ENCODE measurements around the gene CERS6. TPM values are rescaled to one million over a fixed set of nuclear protein-coding genes. Genes with fewer than 3 reads are reported as not detected.

Gene CERS6
- total RNA-seq, 1 experiment from 2014 or later, result 30.3 TPM

- Histone ChIP-seq H3K4me1 (ENCODE audit: control insufficient read depth, insufficient read depth, low read length) (peaks cover 17% of the 10 kb centered on the region), H3K27me3 (ENCODE audit: control insufficient read depth, insufficient read depth, low read length) (no peaks in the 10 kb centered on the region), H3K9me3 (ENCODE audit: control insufficient read depth, insufficient read depth, low read depth, low read length) (no peaks in the 10 kb centered on the region), H3K36me3 (ENCODE audit: control insufficient read depth, insufficient read depth, low read length) (no peaks in the 10 kb centered on the region; the same call in 1 of the 2 replicates), H3K4me3 (ENCODE audit: low read depth in 2 of 2, low read length in 2 of 2) (peak overlapping the region; percentile 75 to 85), H3K27ac (ENCODE audit: low read length) (peak overlapping the region; percentile 67)
- in situ Hi-C loops (cut with HindIII; ENCODE audit: low pct_unique_long_range_greater_than_20kb, low sequenced_read_pairs) (no loop called here), intact Hi-C loops (cut with micrococcal nuclease; ENCODE audit: unreplicated experiment) (loop anchor here (10.0 kb wide), 1 partner anchor 298 kb away; no protein-coding TSS in a partner anchor)
- ChIA-PET POLR2A (no interaction called here), CTCF (no interaction called here)
- ATAC-seq (peak; percentile 72), DNase-seq (ENCODE audit: low read depth, low spot score) (no peak)
- TF ChIP-seq, protein P1, sequence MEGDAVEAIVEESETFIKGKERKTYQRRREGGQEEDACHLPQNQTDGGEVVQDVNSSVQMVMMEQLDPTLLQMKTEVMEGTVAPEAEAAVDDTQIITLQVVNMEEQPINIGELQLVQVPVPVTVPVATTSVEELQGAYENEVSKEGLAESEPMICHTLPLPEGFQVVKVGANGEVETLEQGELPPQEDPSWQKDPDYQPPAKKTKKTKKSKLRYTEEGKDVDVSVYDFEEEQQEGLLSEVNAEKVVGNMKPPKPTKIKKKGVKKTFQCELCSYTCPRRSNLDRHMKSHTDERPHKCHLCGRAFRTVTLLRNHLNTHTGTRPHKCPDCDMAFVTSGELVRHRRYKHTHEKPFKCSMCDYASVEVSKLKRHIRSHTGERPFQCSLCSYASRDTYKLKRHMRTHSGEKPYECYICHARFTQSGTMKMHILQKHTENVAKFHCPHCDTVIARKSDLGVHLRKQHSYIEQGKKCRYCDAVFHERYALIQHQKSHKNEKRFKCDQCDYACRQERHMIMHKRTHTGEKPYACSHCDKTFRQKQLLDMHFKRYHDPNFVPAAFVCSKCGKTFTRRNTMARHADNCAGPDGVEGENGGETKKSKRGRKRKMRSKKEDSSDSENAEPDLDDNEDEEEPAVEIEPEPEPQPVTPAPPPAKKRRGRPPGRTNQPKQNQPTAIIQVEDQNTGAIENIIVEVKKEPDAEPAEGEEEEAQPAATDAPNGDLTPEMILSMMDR (IDR thresholded peaks at IDR 0.05), result no peak
- TF ChIP-seq POLR2AphosphoS5 (IDR thresholded peaks at IDR 0.05; ENCODE audit: low read depth, low read length) (no peak), TCF7L2 (IDR thresholded peaks at IDR 0.05; ENCODE audit: low read depth, low read length) (no peak; the same call in 1 of the 2 replicates), SIN3A (IDR thresholded peaks at IDR 0.05; ENCODE audit: borderline replicate concordance, insufficient read depth, low read depth, low read length) (no peak)
- TF ChIP-seq, protein P2, sequence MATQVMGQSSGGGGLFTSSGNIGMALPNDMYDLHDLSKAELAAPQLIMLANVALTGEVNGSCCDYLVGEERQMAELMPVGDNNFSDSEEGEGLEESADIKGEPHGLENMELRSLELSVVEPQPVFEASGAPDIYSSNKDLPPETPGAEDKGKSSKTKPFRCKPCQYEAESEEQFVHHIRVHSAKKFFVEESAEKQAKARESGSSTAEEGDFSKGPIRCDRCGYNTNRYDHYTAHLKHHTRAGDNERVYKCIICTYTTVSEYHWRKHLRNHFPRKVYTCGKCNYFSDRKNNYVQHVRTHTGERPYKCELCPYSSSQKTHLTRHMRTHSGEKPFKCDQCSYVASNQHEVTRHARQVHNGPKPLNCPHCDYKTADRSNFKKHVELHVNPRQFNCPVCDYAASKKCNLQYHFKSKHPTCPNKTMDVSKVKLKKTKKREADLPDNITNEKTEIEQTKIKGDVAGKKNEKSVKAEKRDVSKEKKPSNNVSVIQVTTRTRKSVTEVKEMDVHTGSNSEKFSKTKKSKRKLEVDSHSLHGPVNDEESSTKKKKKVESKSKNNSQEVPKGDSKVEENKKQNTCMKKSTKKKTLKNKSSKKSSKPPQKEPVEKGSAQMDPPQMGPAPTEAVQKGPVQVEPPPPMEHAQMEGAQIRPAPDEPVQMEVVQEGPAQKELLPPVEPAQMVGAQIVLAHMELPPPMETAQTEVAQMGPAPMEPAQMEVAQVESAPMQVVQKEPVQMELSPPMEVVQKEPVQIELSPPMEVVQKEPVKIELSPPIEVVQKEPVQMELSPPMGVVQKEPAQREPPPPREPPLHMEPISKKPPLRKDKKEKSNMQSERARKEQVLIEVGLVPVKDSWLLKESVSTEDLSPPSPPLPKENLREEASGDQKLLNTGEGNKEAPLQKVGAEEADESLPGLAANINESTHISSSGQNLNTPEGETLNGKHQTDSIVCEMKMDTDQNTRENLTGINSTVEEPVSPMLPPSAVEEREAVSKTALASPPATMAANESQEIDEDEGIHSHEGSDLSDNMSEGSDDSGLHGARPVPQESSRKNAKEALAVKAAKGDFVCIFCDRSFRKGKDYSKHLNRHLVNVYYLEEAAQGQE (IDR thresholded peaks at IDR 0.05; ENCODE audit: insufficient read depth in 1 of 2, low read depth in 2 of 2, low read length in 1 of 2), result no peak
- no TSS peak for BruUV-seq (replicated peaks)
These were observed 583 bp downstream of the CERS6 start for GRCh38 chr2:168456521-168457189.

GRCh38 chr2:168457190-168457895 is 1.3 kb downstream of the CERS6 start:
- Histone ChIP-seq H3K27ac (ENCODE audit: low read length) (peak overlapping the region; percentile 67), H3K4me1 (ENCODE audit: control insufficient read depth, insufficient read depth, low read length) (peaks cover 17% of the 10 kb centered on the region), H3K9me3 (ENCODE audit: control insufficient read depth, insufficient read depth, low read depth, low read length) (no peaks in the 10 kb centered on the region), H3K36me3 (ENCODE audit: control insufficient read depth, insufficient read depth, low read length) (no peaks in the 10 kb centered on the region; the same call in 1 of the 2 replicates), H3K4me3 (ENCODE audit: low read depth in 2 of 2, low read length in 2 of 2) (peak overlapping the region; percentile 75 to 85), H3K27me3 (ENCODE audit: control insufficient read depth, insufficient read depth, low read length) (no peaks in the 10 kb centered on the region)
- no peak for DNase-seq (ENCODE audit: low read depth, low spot score)
- no peak for TF ChIP-seq TCF7L2 (IDR thresholded peaks at IDR 0.05; ENCODE audit: low read depth, low read length)
- TF ChIP-seq, protein P2 (IDR thresholded peaks at IDR 0.05; ENCODE audit: insufficient read depth in 1 of 2, low read depth in 2 of 2, low read length in 1 of 2), result no peak
- no peak for TF ChIP-seq SIN3A (IDR thresholded peaks at IDR 0.05; ENCODE audit: borderline replicate concordance, insufficient read depth, low read depth, low read length)
- TF ChIP-seq, protein P1 (IDR thresholded peaks at IDR 0.05), result no peak
- no peak for TF ChIP-seq POLR2AphosphoS5 (IDR thresholded peaks at IDR 0.05; ENCODE audit: low read depth, low read length)
- no peak for ATAC-seq
- POLR2A ChIA-PET, result no interaction called here
- no TSS peak for BruUV-seq (replicated peaks)
- in situ Hi-C loops (cut with HindIII; ENCODE audit: low pct_unique_long_range_greater_than_20kb, low sequenced_read_pairs) (no loop called here), intact Hi-C loops (cut with micrococcal nuclease; ENCODE audit: unreplicated experiment) (loop anchor here (10.0 kb wide), 1 partner anchor 297 kb away; no protein-coding TSS in a partner anchor)
- CTCF ChIA-PET, result no interaction called here
